ENCODE measurements around the gene SLC6A12. TPM values are rescaled to one million over a fixed set of nuclear protein-coding genes. Genes with fewer than 3 reads are reported as not detected.

The SLC6A12 gene
- total and polyA plus RNA-seq, 2 donors from 2014 or later = 45.6 to 130 TPM

DNA sequence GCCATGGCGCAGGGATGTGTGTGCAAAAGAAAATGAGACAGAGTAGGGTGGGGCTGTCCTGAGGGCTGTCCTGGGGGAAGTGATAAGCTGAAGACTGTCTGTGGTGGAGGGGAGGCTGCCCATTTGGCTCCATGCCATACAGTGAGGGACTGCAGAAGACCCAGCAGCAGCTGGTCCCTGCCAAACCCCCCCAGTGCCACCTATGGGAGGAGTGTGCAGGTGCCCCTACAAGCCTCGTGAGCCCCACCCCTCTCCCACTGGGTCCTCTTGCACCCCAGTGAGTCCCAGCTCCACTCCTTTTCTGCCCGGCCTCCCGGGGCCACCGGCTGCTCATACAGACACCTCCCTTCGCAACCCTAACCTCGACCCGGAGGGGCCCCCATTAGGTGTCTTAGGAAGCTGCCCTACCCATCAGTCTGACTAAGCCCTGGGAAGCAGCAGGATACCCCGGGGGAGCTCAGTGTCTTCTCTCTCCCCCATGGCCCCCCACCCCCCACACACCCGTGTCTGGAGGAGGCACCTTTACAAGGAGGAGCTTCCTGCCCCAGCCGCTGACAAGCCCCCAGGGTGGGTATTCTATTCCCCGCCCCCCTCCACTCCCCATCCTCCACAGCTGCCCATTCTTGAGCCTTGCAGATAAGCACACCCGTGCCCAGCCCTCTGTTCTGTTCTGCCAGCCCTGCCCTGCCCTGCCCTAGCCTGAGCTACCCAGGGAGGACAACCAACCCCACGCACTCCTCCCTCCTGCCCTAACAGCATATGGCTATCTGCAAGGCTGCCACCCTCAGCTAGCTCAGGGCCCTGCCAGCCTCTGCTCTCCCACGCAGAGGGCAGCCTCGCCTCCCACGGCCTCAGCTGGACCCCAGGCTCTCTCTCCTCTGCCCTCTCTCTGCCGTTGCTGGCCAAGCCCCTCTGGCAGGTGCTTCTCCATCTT is 41.9 kb downstream of the SLC6A12 start:
- FAIRE-seq = no peak
- intact Hi-C loops (cut with DNase I) = no loop called here
- peak in 2 of 5 donors; percentile 27 to 75 for DNase-seq
- H3K9me3 ChIP-seq (ENCODE audit: control insufficient read depth in 2 of 3, insufficient read depth in 1 of 3, low read length in 3 of 3) = no peaks in the 10 kb centered on the region
- TF ChIP-seq, protein P1, sequence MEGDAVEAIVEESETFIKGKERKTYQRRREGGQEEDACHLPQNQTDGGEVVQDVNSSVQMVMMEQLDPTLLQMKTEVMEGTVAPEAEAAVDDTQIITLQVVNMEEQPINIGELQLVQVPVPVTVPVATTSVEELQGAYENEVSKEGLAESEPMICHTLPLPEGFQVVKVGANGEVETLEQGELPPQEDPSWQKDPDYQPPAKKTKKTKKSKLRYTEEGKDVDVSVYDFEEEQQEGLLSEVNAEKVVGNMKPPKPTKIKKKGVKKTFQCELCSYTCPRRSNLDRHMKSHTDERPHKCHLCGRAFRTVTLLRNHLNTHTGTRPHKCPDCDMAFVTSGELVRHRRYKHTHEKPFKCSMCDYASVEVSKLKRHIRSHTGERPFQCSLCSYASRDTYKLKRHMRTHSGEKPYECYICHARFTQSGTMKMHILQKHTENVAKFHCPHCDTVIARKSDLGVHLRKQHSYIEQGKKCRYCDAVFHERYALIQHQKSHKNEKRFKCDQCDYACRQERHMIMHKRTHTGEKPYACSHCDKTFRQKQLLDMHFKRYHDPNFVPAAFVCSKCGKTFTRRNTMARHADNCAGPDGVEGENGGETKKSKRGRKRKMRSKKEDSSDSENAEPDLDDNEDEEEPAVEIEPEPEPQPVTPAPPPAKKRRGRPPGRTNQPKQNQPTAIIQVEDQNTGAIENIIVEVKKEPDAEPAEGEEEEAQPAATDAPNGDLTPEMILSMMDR (IDR thresholded peaks at IDR 0.05; ENCODE audit: borderline replicate concordance, extremely low read depth, insufficient read depth) = no peak
- H3K36me3 ChIP-seq (ENCODE audit: control insufficient read depth in 2 of 3, insufficient read depth in 3 of 3, low read length in 3 of 3) = no peaks in the 10 kb centered on the region
- H3K27ac ChIP-seq (ENCODE audit: low read depth in 2 of 2, low read length in 2 of 2) = no peak overlapping the region
- peaks cover 0 to 26% (median 18%) of the 10 kb centered on the region in 3 donors for H3K4me1 ChIP-seq (ENCODE audit: control insufficient read depth in 2 of 3, insufficient read depth in 2 of 3, low read depth in 1 of 3, low read length in 3 of 3)
- no peak overlapping the region for H3K4me3 ChIP-seq (ENCODE audit: low read length in 3 of 3)
- H3K9ac ChIP-seq (ENCODE audit: low read length in 3 of 3) = no peak overlapping the region
- no peaks in the 10 kb centered on the region for H3K27me3 ChIP-seq (ENCODE audit: control insufficient read depth, insufficient read depth, low read length)

DNA sequence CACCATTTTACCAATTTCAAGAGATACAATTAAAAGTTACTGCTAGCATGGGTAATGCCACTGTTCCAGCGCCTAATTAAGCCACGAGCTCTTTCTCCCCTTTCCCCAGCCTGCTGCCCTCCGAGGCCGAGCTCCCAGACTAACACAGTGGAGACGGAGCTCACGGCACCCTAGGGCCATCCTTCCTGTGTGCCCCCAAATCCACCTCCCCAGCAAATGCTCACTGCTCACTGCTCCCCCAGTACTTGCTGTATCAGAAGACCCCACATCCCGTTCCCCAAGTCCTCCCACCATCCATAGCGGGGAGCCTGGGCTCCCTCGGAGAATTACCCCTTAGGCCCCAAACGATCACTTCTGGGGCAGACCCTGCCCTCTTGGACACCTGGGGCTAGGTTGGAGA is 42.7 kb downstream of the SLC6A12 start:
- Histone ChIP-seq H3K9me3 (ENCODE audit: control insufficient read depth in 2 of 3, insufficient read depth in 1 of 3, low read length in 3 of 3) (no peaks in the 10 kb centered on the region), H3K9ac (ENCODE audit: low read length in 3 of 3) (no peak overlapping the region), H3K4me3 (ENCODE audit: low read length in 3 of 3) (no peak overlapping the region), H3K27me3 (ENCODE audit: control insufficient read depth, insufficient read depth, low read length) (no peaks in the 10 kb centered on the region), H3K36me3 (ENCODE audit: control insufficient read depth in 2 of 3, insufficient read depth in 3 of 3, low read length in 3 of 3) (no peaks in the 10 kb centered on the region), H3K27ac (ENCODE audit: low read depth in 2 of 2, low read length in 2 of 2) (no peak overlapping the region), H3K4me1 (ENCODE audit: control insufficient read depth in 2 of 3, insufficient read depth in 2 of 3, low read depth in 1 of 3, low read length in 3 of 3) (peaks cover 0 to 19% (median 11%) of the 10 kb centered on the region in 3 donors)
- FAIRE-seq (no peak), DNase-seq (no peak)
- TF ChIP-seq, protein P1 (IDR thresholded peaks at IDR 0.05; ENCODE audit: borderline replicate concordance, extremely low read depth, insufficient read depth) = no peak
- intact Hi-C loops (cut with DNase I) = no loop called here

DNA sequence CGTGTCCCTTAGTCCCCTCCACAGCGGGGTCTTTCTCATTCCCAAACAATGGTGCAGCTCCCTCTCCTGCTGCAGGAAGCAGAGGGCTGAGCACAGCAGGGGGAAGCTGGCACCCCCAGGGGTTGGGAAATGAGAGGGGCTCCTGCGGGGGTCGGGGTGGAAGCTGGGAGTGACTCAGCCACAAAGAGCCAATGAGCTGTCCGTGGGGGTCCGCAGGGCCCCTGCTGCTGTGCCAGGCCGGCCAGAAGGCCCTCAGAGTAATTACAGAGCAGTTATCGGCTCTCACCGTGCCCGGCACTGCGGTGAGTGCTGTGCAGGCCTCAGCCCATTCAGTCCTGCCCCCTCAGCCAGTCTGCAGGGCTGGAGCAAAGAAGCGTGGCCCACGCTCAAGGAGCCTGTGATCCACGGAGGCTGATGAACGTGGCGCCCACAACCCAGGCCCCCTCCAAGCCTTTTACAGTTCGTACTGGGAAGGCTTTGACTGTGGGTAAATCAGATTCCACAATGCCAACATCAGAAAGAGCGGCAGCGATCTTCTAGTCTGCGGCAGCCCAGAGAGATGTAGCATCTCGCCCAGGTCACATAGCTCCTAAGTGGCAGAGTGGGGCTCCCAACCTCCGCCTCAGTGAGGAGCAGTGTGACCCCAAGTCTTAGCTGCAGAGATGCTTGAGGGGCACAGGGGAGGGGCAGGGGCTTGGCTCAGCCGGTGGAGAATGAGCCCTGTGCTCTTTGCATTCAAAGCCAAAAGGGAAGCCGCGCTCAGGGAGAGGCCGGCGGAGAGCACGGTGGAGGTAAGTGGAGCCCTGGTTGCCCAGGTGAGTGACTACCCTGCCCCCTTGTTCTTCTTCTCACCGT is 43.4 kb downstream of the SLC6A12 start:
- no peaks in the 10 kb centered on the region for H3K36me3 ChIP-seq (ENCODE audit: control insufficient read depth in 2 of 3, insufficient read depth in 3 of 3, low read length in 3 of 3)
- H3K4me1 ChIP-seq (ENCODE audit: control insufficient read depth in 2 of 3, insufficient read depth in 2 of 3, low read depth in 1 of 3, low read length in 3 of 3) = peaks cover 0 to 13% (median 6%) of the 10 kb centered on the region in 3 donors
- intact Hi-C loops (cut with DNase I) = no loop called here
- TF ChIP-seq, protein P1 (IDR thresholded peaks at IDR 0.05; ENCODE audit: borderline replicate concordance, extremely low read depth, insufficient read depth) = no peak
- DNase-seq (no peak), FAIRE-seq (no peak)
- H3K9me3 ChIP-seq (ENCODE audit: control insufficient read depth in 2 of 3, insufficient read depth in 1 of 3, low read length in 3 of 3) = no peaks in the 10 kb centered on the region
- no peaks in the 10 kb centered on the region for H3K27me3 ChIP-seq (ENCODE audit: control insufficient read depth, insufficient read depth, low read length)
- H3K4me3 ChIP-seq (ENCODE audit: low read length in 3 of 3) = no peak overlapping the region
- H3K9ac ChIP-seq (ENCODE audit: low read length in 3 of 3) = no peak overlapping the region
- no peak overlapping the region for H3K27ac ChIP-seq (ENCODE audit: low read depth in 2 of 2, low read length in 2 of 2)
